NT2/D1 (cell line): ENCODE data around the gene NR2C2AP.

Experiments used
- SUZ12 ChIP-seq: IDR thresholded peaks from 2 replicates; pipeline ENCODE4 v1.6.1; 2011; ENCODE audit not compliant: insufficient read length, insufficient read depth; ENCODE audit errors: extremely low read depth
- YY1 ChIP-seq: IDR thresholded peaks from 2 replicates; pipeline ENCODE4 v1.6.1; 2011; ENCODE audit not compliant: insufficient read length, insufficient read depth
- ZNF274 ChIP-seq: IDR thresholded peaks from 2 replicates; pipeline ENCODE4 v1.6.1; 2011; ENCODE audit warnings: mild to moderate bottlenecking, low read depth, low read length

DNA sequence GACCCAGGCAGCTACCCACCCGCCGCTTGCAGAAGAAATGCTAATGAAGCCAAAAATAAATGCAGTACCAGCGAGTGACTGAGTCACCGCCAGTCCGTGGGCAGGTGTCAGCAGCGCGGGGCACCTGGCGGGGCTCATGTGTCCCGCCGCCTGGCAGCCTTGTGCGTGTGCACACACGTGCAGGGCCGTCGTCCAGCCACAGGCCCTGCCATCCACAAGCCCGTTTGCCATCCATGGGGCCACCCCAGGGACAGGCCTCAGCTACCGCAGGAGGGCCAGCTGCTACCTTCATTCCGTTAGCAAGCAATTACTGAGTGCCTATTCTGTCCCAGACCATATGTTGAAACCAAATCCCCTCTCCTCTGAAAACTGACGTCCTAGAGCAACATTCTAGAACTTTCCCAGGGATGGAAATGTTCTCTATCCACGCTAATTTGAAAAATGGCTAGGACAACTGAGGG lies 29.1 kb upstream of the NR2C2AP start:
- TF ChIP-seq YY1 (no peak), ZNF274 (no peak), SUZ12 (no peak)
